ENCODE measurements around the gene UFM1. TPM values are rescaled to one million over a fixed set of nuclear protein-coding genes. Genes with fewer than 3 reads are reported as not detected.

Gene UFM1
- total and polyA plus RNA-seq, 2 of the 13 experiments (the other 11 are each of a cell fraction or from before 2014, with no cell fraction given): 42.6 to 47.0 TPM

DNA sequence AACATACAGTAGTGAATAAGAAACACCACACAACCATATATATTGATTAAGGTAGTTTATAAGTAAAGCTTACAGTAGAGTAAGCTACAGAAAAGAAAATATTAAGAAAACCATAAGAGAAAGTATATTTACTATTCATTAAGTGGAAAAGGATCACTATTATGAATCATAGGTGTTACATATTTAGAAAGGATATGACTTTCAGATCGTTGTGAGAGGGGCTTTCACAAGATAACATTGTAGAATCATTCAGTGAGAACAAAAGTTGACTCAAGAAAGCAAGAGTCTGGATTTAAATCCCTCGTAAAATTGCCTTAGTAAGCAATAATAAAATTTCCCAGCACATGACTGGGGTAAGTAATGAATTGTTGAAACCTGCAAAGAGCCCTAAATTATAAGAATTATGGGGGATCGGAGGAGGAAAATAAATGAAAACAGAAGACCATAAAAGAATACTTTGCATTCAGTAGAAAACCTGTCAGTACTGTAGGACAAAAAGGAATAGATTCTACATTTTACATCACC, 6.0 kb downstream of the UFM1 start:
- no TSS peak for BruUV-seq (replicated peaks)
- Histone ChIP-seq H3K4me2 (ENCODE audit: low read depth, low read length) (no peak overlapping the region), H4K20me1 (ENCODE audit: insufficient read depth, low read length) (no peaks in the 10 kb centered on the region), H3K79me2 (ENCODE audit: insufficient read depth, low read length) (peaks cover 15% of the 10 kb centered on the region), H3K27me3 (ENCODE audit: control insufficient read depth in 1 of 2, insufficient read depth in 2 of 2, low read length in 2 of 2) (no peaks in the 10 kb centered on the region), H3K9ac (ENCODE audit: insufficient read depth, low read depth, low read length) (no peak overlapping the region), H3K36me3 (replicated peaks in 1 of 2; ENCODE audit: control insufficient read depth in 1 of 2, insufficient read depth in 2 of 2, low read length in 2 of 2) (peaks cover 7 to 24% of the 10 kb centered on the region in 2 experiments; a peak in 3 of 5 replicates), H3K27ac (ENCODE audit: extremely low read length, insufficient read depth, low read length) (no peak overlapping the region), H3K4me1 (ENCODE audit: insufficient read depth, low read length) (peaks cover 16% of the 10 kb centered on the region), H3K9me3 (ENCODE audit: low read length) (no peaks in the 10 kb centered on the region), H2AFZ (ENCODE audit: low read length) (no peak overlapping the region), H3K4me3 (replicated peaks in 1 of 3; ENCODE audit: insufficient read depth in 1 of 3, low read depth in 2 of 3, low read length in 3 of 3) (no peak overlapping the region)
- FAIRE-seq: no peak
- WGBS (ENCODE audit: low lambda C conversion rate): 56% methylated on average over 3 of the region's 3 CpGs
- ATAC-seq: no peak
- TF ChIP-seq ZSCAN21 (CRISPR knock-in tag; IDR thresholded peaks at IDR 0.05; ENCODE audit: borderline replicate concordance) (no peak), ZNF572 (CRISPR knock-in tag; IDR thresholded peaks at IDR 0.05) (no peak), TBP (CRISPR knock-in tag; IDR thresholded peaks at IDR 0.05) (no peak), ZSCAN12 (CRISPR knock-in tag; IDR thresholded peaks at IDR 0.05) (no peak), ZNF546 (CRISPR knock-in tag; conservative IDR thresholded peaks at IDR 0.05) (no peak), MAFK (conservative IDR thresholded peaks at IDR 0.05 in 1 of 2, IDR thresholded peaks at IDR 0.05 in 1 of 2; ENCODE audit: low read length in 2 of 2) (peak; percentile 74 to 85; a peak in 3 of 4 replicates), MAFF (IDR thresholded peaks at IDR 0.05; ENCODE audit: low read depth, low read length) (peak; percentile 80), ZNF431 (CRISPR knock-in tag; IDR thresholded peaks at IDR 0.05; ENCODE audit: borderline replicate concordance, low read depth) (no peak), ZNF530 (CRISPR knock-in tag; IDR thresholded peaks at IDR 0.05; ENCODE audit: low read depth) (no peak), FOXA3 (CRISPR knock-in tag; IDR thresholded peaks at IDR 0.05) (no peak), ZFP36L1 (CRISPR knock-in tag; IDR thresholded peaks at IDR 0.05) (no peak), RBFOX2 (IDR thresholded peaks at IDR 0.05; ENCODE audit: low read depth, low read length) (0 out of 2 replicates have a peak, but pooled peaks have one; percentile 14), NAIF1 (CRISPR knock-in tag; IDR thresholded peaks at IDR 0.05; ENCODE audit: borderline replicate concordance) (no peak), TP53 (CRISPR knock-in tag; conservative IDR thresholded peaks at IDR 0.05) (no peak), TOE1 (CRISPR knock-in tag; IDR thresholded peaks at IDR 0.05) (no peak), ELF1 (CRISPR knock-in tag; IDR thresholded peaks at IDR 0.05) (no peak)
- TF ChIP-seq, protein P1, sequence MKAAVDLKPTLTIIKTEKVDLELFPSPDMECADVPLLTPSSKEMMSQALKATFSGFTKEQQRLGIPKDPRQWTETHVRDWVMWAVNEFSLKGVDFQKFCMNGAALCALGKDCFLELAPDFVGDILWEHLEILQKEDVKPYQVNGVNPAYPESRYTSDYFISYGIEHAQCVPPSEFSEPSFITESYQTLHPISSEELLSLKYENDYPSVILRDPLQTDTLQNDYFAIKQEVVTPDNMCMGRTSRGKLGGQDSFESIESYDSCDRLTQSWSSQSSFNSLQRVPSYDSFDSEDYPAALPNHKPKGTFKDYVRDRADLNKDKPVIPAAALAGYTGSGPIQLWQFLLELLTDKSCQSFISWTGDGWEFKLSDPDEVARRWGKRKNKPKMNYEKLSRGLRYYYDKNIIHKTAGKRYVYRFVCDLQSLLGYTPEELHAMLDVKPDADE (CRISPR knock-in tag; IDR thresholded peaks at IDR 0.05): no peak
- TF ChIP-seq, protein P2, sequence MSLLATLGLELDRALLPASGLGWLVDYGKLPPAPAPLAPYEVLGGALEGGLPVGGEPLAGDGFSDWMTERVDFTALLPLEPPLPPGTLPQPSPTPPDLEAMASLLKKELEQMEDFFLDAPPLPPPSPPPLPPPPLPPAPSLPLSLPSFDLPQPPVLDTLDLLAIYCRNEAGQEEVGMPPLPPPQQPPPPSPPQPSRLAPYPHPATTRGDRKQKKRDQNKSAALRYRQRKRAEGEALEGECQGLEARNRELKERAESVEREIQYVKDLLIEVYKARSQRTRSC (CRISPR knock-in tag; IDR thresholded peaks at IDR 0.05; ENCODE audit: low read depth): no peak
- in situ Hi-C loops (cut with HindIII; ENCODE audit: extremely low pct_ligation_motif_present, low pct_unique_long_range_greater_than_20kb): no loop called here
- ChIA-PET CTCF (ENCODE audit: low intra/inter-chr PET ratio, low total read pairs) (no interaction called here), POLR2A (no interaction called here)
- intact Hi-C loops (cut with micrococcal nuclease; ENCODE audit: unreplicated experiment): no loop called here
- no peak for DNase-seq (ENCODE audit: low spot score)

All from HepG2 (cell line).